ENCODE results near the gene BDNF. TPM values are rescaled to one million over a fixed set of nuclear protein-coding genes. Genes with fewer than 3 reads are reported as not detected.

The BDNF gene
- total RNA-seq, 2 donors from 2014 or later: not detected

DNA sequence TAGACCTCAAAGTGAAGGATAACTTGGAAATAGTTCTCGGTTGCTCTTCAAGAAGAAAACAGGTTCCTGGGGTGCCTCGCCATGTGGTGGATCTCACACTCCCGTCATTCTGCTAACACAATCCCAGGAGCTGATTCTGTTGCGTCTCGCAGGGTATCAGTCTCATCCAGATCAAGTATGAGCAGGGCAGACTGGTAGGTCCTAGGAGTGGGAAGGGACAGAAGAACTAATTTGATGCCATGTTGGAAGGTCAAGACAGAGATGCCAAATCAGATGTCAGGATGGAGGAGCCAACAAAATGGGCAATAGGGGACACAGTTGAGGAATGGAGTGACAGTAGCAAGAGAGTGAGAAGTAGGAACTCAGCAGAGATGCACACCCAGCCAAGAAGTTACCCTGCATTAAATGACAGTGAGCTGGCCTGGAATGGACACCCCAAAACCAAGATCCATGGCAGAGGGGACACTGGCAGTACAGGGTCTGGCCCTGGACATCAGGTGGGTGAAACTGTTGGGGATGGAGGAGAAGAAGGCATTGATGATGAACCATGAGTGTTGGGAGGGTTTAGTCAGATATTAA lies 76.2 kb downstream of the BDNF start:
- H3K9me3 ChIP-seq (ENCODE audit: control insufficient read depth, low read length, poor library complexity, severe bottlenecking): no peaks in the 10 kb centered on the region
- H3K4me3 Mint-ChIP-seq: no peak overlapping the region
- ATAC-seq (no peak), DNase-seq (no peak)
- H3K36me3 Mint-ChIP-seq (ENCODE audit: low read depth): no peaks in the 10 kb centered on the region
- H3K27me3 Mint-ChIP-seq: no peaks in the 10 kb centered on the region
- H3K4me1 Mint-ChIP-seq: no peaks in the 10 kb centered on the region
- no peak overlapping the region for H3K27ac Mint-ChIP-seq

DNA sequence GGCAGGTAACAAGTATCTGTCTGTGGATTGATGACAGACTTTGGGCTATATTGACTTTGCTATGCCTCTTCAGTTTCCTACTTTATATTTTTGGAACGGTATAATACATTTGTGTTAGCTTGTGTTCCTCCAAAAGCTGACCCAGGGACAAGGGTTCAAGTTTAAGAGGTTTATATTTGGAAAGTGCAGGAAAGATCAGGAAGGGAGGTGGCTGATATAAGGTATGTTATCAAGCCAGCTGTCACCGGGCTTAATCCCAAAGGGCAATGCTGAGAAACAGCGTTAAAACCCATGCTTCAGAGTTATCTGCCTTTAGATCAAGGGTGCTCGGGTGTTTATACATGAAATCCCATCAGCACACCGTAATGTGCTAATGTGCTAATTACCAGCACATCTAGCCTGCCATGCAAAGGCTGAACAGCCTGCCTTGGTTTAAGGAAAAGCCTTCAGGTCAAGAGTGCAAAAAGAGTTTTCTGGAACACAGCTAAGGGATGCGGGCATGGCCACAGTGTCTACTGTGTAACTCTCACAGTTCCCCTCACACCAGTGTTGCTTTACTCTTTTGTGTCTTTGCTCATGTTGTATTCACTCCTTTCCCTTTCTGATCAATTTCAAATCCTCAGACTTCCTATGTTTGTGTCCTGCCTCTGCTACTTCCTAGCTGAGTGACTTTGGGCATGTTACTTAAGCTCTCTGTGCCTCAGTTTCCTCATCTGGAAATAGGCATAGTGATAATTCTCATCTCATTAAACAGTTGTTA lies 77.5 kb downstream of the BDNF start:
- no peaks in the 10 kb centered on the region for H3K4me1 Mint-ChIP-seq
- H3K36me3 Mint-ChIP-seq (ENCODE audit: low read depth): no peaks in the 10 kb centered on the region
- no peaks in the 10 kb centered on the region for H3K27me3 Mint-ChIP-seq
- no peak for DNase-seq
- ATAC-seq: no peak
- H3K4me3 Mint-ChIP-seq: no peak overlapping the region
- H3K27ac Mint-ChIP-seq: no peak overlapping the region
- no peaks in the 10 kb centered on the region for H3K9me3 ChIP-seq (ENCODE audit: control insufficient read depth, low read length, poor library complexity, severe bottlenecking)

DNA sequence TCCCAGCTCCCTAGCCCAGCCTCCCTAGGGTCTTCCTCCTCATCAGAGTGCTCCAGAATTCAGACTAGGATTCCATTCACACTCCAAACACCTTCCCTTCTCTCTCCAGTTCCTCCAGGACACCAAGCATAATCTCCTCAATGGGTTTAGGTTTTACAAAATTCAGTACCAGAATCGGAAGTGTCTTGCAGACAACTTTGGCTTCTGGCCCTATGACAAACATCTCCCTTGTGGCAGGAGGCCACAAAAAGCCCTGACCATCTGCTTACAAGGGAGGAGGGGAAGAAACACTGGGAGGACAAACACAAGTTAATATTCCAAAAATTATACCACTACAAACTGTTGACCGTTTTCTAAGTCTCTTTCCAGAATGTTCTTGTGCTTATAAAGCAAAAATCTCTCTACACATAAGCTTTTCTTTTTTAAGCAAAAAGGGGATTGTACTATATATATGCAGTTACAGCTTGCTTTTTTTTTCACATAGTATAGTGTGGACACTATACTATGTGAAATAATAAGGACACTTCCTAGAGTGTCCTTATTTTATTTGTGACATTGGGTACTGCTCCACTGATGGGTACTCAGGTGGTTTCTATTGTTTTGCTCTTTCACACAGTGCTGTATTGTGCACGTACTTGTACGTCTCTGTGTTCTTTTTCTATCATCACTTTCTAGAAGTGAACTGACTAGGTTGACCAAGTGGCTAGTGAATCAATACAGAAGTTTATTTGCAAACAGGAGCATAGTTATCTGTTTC lies 78.7 kb downstream of the BDNF start:
- ATAC-seq (no peak), DNase-seq (no peak)
- Mint-ChIP-seq H3K27me3 (no peaks in the 10 kb centered on the region), H3K4me3 (no peak overlapping the region), H3K36me3 (ENCODE audit: low read depth) (no peaks in the 10 kb centered on the region), H3K27ac (no peak overlapping the region), H3K4me1 (no peaks in the 10 kb centered on the region)
- H3K9me3 ChIP-seq (ENCODE audit: control insufficient read depth, low read length, poor library complexity, severe bottlenecking): no peaks in the 10 kb centered on the region

DNA sequence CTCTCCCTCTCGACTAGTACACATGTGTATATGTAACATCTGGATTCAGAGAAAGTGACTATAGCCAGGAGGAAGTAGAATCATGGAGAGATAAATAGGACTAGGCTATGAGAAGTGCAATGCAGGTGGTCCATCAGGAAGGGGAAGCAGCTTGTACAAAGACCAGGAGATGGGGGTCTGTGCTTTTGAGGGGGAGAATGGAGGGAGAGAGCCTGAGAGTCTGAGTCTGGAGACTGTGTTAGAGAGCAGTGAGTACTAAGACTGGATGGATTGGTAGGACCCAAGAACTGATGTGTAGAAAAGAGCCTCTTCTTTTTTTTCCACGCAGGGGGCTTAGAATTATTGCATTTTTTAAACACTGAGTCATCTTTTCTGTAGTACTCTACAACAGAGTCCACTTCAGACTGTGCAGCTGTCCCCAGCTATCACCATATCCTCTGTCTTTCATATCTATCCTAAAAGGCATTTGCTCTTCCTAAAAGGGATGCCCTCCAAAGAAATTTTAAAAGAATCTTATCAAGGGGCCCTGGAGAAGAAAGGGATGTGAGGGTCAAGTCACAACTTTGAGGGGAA lies 80.4 kb downstream of the BDNF start:
- Mint-ChIP-seq H3K27me3 (no peaks in the 10 kb centered on the region), H3K27ac (no peak overlapping the region), H3K36me3 (ENCODE audit: low read depth) (no peaks in the 10 kb centered on the region), H3K4me1 (no peaks in the 10 kb centered on the region), H3K4me3 (no peak overlapping the region)
- ATAC-seq (no peak), DNase-seq (no peak)
- H3K9me3 ChIP-seq (ENCODE audit: control insufficient read depth, low read length, poor library complexity, severe bottlenecking): no peaks in the 10 kb centered on the region

DNA sequence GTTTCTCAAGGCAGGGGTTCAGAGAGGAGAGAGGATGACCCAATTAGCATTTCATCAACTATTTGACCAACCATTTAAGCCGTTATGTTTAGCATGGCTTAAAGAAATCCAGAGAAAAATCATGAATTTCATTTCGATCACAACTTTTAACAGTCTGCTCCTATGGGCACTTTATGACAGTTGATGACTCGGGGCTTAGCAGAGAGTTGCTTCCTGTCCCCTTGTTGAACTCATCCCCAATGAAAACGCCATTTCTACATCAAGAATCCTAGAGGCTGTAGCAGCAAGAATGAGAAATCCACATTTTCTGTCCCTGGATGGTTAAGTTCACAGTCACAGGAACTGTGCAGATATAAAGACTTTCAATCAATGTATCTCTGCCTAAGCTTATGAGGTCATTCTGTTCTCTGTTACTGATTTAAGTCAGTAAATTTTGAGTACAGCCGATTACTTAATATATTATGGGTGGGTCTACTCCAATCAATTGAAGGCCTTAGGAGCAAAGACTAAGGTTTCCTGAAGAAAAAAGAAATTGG lies 81.1 kb downstream of the BDNF start:
- H3K27ac Mint-ChIP-seq: no peak overlapping the region

DNA sequence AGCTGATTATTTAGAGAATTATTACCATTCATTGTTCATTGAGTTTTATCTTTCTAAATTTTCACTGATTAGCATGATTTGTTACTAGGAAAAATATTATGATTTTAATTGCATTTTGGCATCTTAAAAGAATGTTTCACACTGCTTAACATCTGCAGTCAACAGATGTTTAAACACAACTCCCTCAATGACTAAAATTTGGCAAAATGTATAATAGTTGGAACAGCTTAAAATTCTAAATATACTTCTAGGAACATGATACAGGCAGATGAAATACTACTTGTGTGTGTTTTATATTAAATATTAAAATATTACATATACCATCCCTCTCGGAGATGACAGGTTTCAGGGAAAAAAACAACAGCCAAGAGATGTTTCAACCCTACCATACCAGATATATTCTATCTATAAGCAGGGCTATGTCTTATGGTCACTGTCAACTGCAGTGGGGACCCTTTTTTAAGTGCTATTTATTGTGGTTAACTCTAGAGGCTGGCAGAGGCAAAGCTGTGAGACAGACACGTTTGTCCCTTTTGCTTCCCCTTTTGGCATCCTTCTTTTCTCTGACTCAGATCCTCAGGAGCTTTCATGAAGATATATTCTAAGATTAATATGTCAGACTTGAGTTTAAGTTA lies 81.9 kb downstream of the BDNF start:
- H3K36me3 Mint-ChIP-seq (ENCODE audit: low read depth): no peaks in the 10 kb centered on the region
- H3K4me1 Mint-ChIP-seq: no peaks in the 10 kb centered on the region
- H3K27me3 Mint-ChIP-seq: no peaks in the 10 kb centered on the region
- DNase-seq (no peak), ATAC-seq (no peak)
- H3K27ac Mint-ChIP-seq: no peak overlapping the region
- H3K4me3 Mint-ChIP-seq: no peak overlapping the region
- no peaks in the 10 kb centered on the region for H3K9me3 ChIP-seq (ENCODE audit: control insufficient read depth, low read length, poor library complexity, severe bottlenecking)

More for the DNA sequence above, 81.1 kb downstream of the BDNF start:
- no peak for DNase-seq
- no peaks in the 10 kb centered on the region for H3K36me3 Mint-ChIP-seq (ENCODE audit: low read depth)
- no peaks in the 10 kb centered on the region for H3K27me3 Mint-ChIP-seq
- no peak for ATAC-seq
- no peak overlapping the region for H3K4me3 Mint-ChIP-seq
- no peaks in the 10 kb centered on the region for H3K9me3 ChIP-seq (ENCODE audit: control insufficient read depth, low read length, poor library complexity, severe bottlenecking)
- H3K4me1 Mint-ChIP-seq: no peaks in the 10 kb centered on the region

DNA sequence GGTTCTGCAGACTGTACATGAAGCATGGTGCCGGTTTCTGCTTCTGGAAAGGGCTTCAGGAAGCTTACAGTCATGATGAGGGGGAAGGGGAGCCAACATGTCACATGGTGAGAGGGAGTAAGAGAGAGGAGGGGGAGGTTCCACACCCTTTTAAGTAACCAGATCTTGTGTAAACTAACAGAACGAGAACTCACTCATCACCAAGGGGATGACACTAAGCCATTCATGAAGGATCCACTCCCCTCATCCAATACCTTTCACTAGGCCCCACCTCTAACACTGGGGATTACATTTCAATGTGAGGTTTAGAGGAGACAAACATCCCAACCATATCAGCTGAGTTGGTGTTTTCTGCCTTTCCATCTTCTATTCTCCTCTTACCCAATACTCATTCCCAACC lies 83.5 kb downstream of the BDNF start:
- H3K27ac Mint-ChIP-seq: no peak overlapping the region

DNA sequence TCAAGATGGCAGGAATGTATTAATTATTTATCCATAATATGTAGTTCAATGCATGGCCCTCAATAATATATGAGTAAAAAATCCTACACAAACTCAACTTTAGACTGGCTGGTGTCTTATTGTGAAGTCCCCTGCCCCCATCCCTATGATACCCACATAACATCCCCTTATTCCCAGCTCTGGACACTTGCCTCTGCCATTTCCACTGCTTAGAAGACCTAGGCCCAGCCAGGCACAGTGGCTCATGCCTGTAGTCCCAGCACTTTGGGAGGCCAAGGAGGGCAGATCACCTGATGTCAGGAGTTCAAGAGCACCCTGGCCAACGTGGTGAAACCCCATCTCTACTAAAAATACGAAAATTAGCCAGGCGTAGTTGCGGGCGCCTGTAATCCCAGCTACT lies 84.4 kb downstream of the BDNF start:
- H3K4me3 Mint-ChIP-seq: no peak overlapping the region
- no peak for DNase-seq
- H3K27me3 Mint-ChIP-seq: no peaks in the 10 kb centered on the region
- no peak for ATAC-seq
- no peaks in the 10 kb centered on the region for H3K9me3 ChIP-seq (ENCODE audit: control insufficient read depth, low read length, poor library complexity, severe bottlenecking)
- no peaks in the 10 kb centered on the region for H3K4me1 Mint-ChIP-seq
- no peaks in the 10 kb centered on the region for H3K36me3 Mint-ChIP-seq (ENCODE audit: low read depth)
- H3K27ac Mint-ChIP-seq: no peak overlapping the region

More for the DNA sequence above, 83.5 kb downstream of the BDNF start:
- Mint-ChIP-seq H3K27me3 (no peaks in the 10 kb centered on the region), H3K4me1 (no peaks in the 10 kb centered on the region), H3K4me3 (no peak overlapping the region), H3K36me3 (ENCODE audit: low read depth) (no peaks in the 10 kb centered on the region)
- no peak for DNase-seq
- ATAC-seq: no peak
- no peaks in the 10 kb centered on the region for H3K9me3 ChIP-seq (ENCODE audit: control insufficient read depth, low read length, poor library complexity, severe bottlenecking)

DNA sequence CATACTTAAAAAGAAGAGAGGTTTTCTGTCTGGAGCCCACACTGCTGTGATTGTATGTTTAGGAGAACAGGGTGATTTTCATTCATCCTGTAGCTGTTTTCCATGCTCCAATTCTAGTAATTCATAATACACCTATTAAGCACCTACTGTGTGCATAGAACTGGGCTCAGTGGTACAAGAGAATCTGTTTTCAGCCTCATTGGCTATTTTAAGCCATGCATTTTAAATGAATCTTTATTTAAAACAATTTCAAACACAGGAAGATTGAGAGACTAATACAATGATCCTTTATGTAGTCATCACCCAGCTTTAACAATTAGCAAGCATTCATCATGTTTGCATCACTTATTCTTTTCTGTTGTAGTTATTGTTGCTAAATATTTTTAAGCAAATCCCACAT lies 86.2 kb downstream of the BDNF start:
- Mint-ChIP-seq H3K27me3 (no peaks in the 10 kb centered on the region), H3K4me3 (no peak overlapping the region), H3K27ac (no peak overlapping the region), H3K4me1 (no peaks in the 10 kb centered on the region), H3K36me3 (ENCODE audit: low read depth) (no peaks in the 10 kb centered on the region)
- ATAC-seq (no peak), DNase-seq (no peak)
- no peaks in the 10 kb centered on the region for H3K9me3 ChIP-seq (ENCODE audit: control insufficient read depth, low read length, poor library complexity, severe bottlenecking)

DNA sequence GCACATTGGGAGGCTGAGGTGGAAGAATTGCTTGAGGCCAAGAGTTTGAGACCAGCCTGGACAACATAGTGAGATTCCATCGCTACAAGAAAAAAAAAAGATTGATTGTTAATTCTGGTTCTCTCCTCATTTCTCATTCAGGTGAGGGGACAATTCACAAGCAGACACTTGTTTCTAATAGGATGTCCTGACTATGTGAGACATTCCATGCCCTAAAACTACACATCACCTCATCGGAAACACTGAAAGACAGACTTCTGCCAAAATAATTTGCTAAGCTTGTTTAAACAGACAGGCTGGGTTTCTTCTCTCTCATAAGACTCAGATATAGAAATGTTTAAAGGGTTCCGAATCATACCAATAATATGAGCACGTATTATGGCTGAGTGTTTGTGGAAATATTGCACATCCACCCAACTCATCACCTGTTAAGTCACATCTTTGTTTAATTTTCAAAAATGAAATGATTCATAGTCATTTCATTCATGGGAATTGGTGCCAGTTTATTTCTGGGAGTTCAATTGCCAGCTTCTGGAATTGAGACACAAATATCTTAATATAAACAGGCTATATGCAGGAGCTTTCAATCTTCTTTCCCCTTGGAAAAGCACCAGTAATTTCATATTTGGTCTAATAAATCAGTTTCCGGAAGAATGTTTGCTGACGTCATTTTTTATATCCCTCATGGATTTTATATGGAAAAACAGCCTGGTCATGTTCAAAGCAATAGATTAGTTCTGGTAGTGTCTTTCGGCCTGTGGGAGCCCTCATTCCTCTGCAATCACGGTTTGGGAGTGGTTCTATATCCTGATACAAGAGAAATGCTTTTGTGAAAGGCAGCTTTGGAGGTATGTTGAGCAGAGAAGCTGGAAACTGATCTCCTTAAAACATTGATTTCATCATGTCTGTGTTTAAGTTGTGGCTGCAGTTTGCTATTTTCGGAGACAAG lies 87.0 kb downstream of the BDNF start:
- ATAC-seq (no peak), DNase-seq (no peak)
- Mint-ChIP-seq H3K27ac (no peak overlapping the region), H3K4me1 (no peaks in the 10 kb centered on the region), H3K27me3 (no peaks in the 10 kb centered on the region), H3K4me3 (no peak overlapping the region), H3K36me3 (ENCODE audit: low read depth) (no peaks in the 10 kb centered on the region)
- no peaks in the 10 kb centered on the region for H3K9me3 ChIP-seq (ENCODE audit: control insufficient read depth, low read length, poor library complexity, severe bottlenecking)

DNA sequence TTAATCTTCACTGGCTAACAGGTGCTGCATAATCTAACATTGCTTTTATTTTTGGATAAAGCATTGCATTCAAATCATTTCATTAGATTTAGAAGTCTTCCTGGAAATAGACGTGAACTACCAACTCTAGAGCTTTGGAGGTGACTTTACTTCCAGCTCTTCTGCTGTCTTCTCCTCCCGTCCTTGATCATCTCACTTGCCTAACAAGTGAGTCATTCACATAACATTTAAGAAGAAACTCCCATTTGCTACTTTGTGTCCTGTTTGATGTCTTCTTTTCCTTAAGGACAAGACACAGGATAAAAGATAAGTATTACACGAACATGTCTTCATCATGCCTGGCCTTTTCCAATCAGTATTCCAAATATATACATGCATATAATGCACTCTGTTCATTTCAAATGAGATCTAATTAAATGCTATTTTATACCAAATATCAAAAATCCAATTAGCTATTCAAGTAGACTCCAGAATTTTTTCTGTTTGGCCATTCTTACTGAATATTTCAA lies 88.3 kb downstream of the BDNF start:
- Mint-ChIP-seq H3K4me3 (no peak overlapping the region), H3K4me1 (no peaks in the 10 kb centered on the region), H3K27ac (no peak overlapping the region), H3K27me3 (no peaks in the 10 kb centered on the region), H3K36me3 (ENCODE audit: low read depth) (no peaks in the 10 kb centered on the region)
- H3K9me3 ChIP-seq (ENCODE audit: control insufficient read depth, low read length, poor library complexity, severe bottlenecking): no peaks in the 10 kb centered on the region
- ATAC-seq (no peak), DNase-seq (no peak)

DNA sequence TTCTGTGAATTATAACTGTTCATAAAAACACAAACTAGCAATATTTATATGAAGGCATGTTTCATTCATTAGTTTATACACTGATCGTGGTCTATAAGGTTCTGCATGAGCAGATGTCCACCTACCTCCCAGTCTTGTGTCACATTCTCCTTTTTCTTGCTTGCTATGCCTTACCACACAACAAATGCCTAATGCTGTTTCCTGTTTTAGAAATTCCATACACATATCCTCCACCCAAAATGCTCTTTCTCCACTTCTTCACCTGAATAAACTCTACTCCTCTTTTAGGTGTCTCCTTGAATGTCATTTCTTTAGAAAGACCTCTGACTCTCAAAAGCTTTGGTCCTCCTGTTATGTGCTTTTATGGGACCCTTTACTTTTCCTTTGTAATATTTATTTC lies 88.9 kb downstream of the BDNF start:
- DNase-seq (no peak), ATAC-seq (no peak)
- Mint-ChIP-seq H3K4me3 (no peak overlapping the region), H3K27me3 (no peaks in the 10 kb centered on the region), H3K27ac (no peak overlapping the region), H3K4me1 (no peaks in the 10 kb centered on the region), H3K36me3 (ENCODE audit: low read depth) (no peaks in the 10 kb centered on the region)
- H3K9me3 ChIP-seq (ENCODE audit: control insufficient read depth, low read length, poor library complexity, severe bottlenecking): no peaks in the 10 kb centered on the region
